RWPE2 (cell line): Measurements from ENCODE around the gene IL1R2.

ENCODE experiments used
- ATAC-seq: fragments of 200-7000 bp; cut with Tn5 transposase; 3 replicates; pipeline ENCODE4 v1.9.1; 2021; ENCODE audit warnings: low read depth
- DNase-seq: peaks from one replicate; pipeline ENCODE4 v3.0.0-alpha.2; 2020; ENCODE audit warnings: low spot score
- H3K27ac ChIP-seq: fragments of 450-650 bp; 2 replicates; pipeline ENCODE4 v1.5.1; 2017; ENCODE audit warnings: mild to moderate bottlenecking; ENCODE audit not compliant: poor library complexity, severe bottlenecking
- H3K27me3 ChIP-seq: fragments of 250-450 bp; sonication (Bioruptor Pico); 2 replicates; pipeline ENCODE4 v1.5.1; 2021; ENCODE audit warnings: mild to moderate bottlenecking, moderate library complexity; ENCODE audit not compliant: insufficient read depth, poor library complexity, severe bottlenecking
- H3K36me3 ChIP-seq: fragments of 250-450 bp; sonication (Bioruptor Pico); 2 replicates; pipeline ENCODE4 v1.5.1; 2020; ENCODE audit warnings: low read depth, mild to moderate bottlenecking, moderate library complexity
- H3K4me1 ChIP-seq: fragments of 250-450 bp; sonication (Bioruptor Pico); 2 replicates; pipeline ENCODE4 v1.5.1; 2021; ENCODE audit warnings: mild to moderate bottlenecking, moderate library complexity; ENCODE audit not compliant: insufficient read depth, poor library complexity, severe bottlenecking
- H3K4me3 ChIP-seq: fragments of 250-450 bp; sonication (Bioruptor Pico); 2 replicates; pipeline ENCODE4 v1.5.1; 2021; ENCODE audit warnings: mild to moderate bottlenecking, moderate library complexity; ENCODE audit not compliant: severe bottlenecking
- H3K9me3 ChIP-seq: fragments of 250-450 bp; sonication (Bioruptor Pico); 2 replicates; pipeline ENCODE4 v1.5.1; 2021; ENCODE audit warnings: mild to moderate bottlenecking, moderate library complexity; ENCODE audit not compliant: severe bottlenecking
- CTCF ChIP-seq: fragments of 450-650 bp; IDR thresholded peaks from one replicate; pipeline ENCODE4 v1.5.1; 2017; ENCODE audit warnings: mild to moderate bottlenecking, moderate library complexity; ENCODE audit not compliant: poor library complexity, severe bottlenecking

The IL1R2 gene

GRCh38 chr2:102010902-102011301 is 19.1 kb downstream of the IL1R2 start:
- DNase-seq: no peak
- TF ChIP-seq CTCF: no peak
- no peaks in the 10 kb centered on the region for H3K27me3 ChIP-seq

GRCh38 chr2:102012061-102012614 is 20.4 kb downstream of the IL1R2 start:
- no peak overlapping the region for H3K27ac ChIP-seq
- H3K4me1 ChIP-seq: peaks cover 5% of the 10 kb centered on the region
- no peaks in the 10 kb centered on the region for H3K27me3 ChIP-seq
- TF ChIP-seq CTCF: no peak
- H3K9me3 ChIP-seq: no peaks in the 10 kb centered on the region
- H3K4me3 ChIP-seq: no peak overlapping the region
- DNase-seq: no peak
- ATAC-seq: no peak
- no peaks in the 10 kb centered on the region for H3K36me3 ChIP-seq

More at GRCh38 chr2:102010902-102011301, 19.1 kb downstream of the IL1R2 start:
- Histone ChIP-seq H3K27ac (no peak overlapping the region), H3K4me1 (no peaks in the 10 kb centered on the region), H3K4me3 (no peak overlapping the region), H3K9me3 (no peaks in the 10 kb centered on the region), H3K36me3 (no peaks in the 10 kb centered on the region)
- no peak for ATAC-seq

- Histone ChIP-seq H3K9me3 (no peaks in the 10 kb centered on the region), H3K27me3 (no peaks in the 10 kb centered on the region), H3K4me3 (no peak overlapping the region), H3K36me3 (no peaks in the 10 kb centered on the region), H3K4me1 (peaks cover 10% of the 10 kb centered on the region), H3K27ac (no peak overlapping the region)
- ATAC-seq: no peak
- no peak for TF ChIP-seq CTCF
- no peak for DNase-seq
These were observed 21.7 kb downstream of the IL1R2 start for GRCh38 chr2:102013206-102014040.

GRCh38 chr2:102014041-102014345 is 22.2 kb downstream of the IL1R2 start:
- ATAC-seq (no peak), DNase-seq (no peak)
- H3K4me1 ChIP-seq: peaks cover 10% of the 10 kb centered on the region
- no peaks in the 10 kb centered on the region for H3K9me3 ChIP-seq
- H3K36me3 ChIP-seq: no peaks in the 10 kb centered on the region
- no peaks in the 10 kb centered on the region for H3K27me3 ChIP-seq
- TF ChIP-seq CTCF: no peak
- no peak overlapping the region for H3K27ac ChIP-seq
- H3K4me3 ChIP-seq: no peak overlapping the region

- Histone ChIP-seq H3K9me3 (no peaks in the 10 kb centered on the region), H3K27me3 (no peaks in the 10 kb centered on the region), H3K4me1 (peaks cover 10% of the 10 kb centered on the region), H3K4me3 (no peak overlapping the region), H3K27ac (no peak overlapping the region), H3K36me3 (no peaks in the 10 kb centered on the region)
- TF ChIP-seq CTCF: no peak
- DNase-seq (no peak), ATAC-seq (no peak)
These were observed 23.6 kb downstream of the IL1R2 start for GRCh38 chr2:102015399-102015798.
